Left ventricle myocardium superior (tissue), 1 donor: ENCODE data around the gene PRRT1B. TPM values are rescaled to one million over a fixed set of nuclear protein-coding genes. Genes with fewer than 3 reads are reported as not detected.

ENCODE experiments used
- ATAC-seq: fragments of 200-7000 bp; cut with Tn5 transposase; one replicate; pipeline ENCODE4 v1.9.1; 2020; ENCODE audit warnings: mild to moderate bottlenecking, moderate library complexity
- DNase-seq: peaks from one replicate; pipeline ENCODE4 v3.0.0-alpha.2; 2020
- intact Hi-C: fragments of 100-400 bp; cut with micrococcal nuclease; formaldehyde crosslinking; loops from one replicate; pipeline ENCODE4 v1.11.0; 2022
- total RNA-seq: library from RNA; stranded (reverse); fragmentation: NEBNext Ultra II Directional; extraction: Animal tissue kit (Norgen Biotek cat#: 25700); gene quantifications from one replicate; pipeline ENCODE4 v1.2.1, GENCODE V29; 2021
- donor health status: DM: no; HTN: yes; CAD: no; lungs with severe emphysema.

PRRT1B gene
- total RNA-seq, 1 donor from 2014 or later, result not detected

DNA sequence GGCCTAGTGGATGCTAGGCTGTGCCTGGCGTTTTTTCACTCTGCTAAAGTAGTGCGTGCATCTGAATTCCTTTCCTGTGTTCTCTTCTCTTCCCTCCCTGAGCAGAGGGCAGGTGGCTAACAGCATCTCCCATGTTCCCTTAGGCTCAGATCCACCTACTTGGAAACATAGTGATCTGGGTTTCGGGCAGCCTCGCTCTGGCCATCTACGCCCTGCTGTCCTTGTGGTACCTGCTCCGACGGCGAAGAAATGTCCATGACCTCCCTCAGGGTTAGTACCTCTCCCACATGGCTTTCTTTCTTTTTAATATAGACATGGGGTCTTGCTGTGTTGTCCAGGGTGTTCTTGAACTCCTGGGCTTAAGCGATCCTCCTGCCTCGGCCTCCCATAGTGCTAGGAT lies 24.1 kb upstream of the PRRT1B start:
- intact Hi-C loops, result no loop called here
- no peak for DNase-seq
- no peak for ATAC-seq

DNA sequence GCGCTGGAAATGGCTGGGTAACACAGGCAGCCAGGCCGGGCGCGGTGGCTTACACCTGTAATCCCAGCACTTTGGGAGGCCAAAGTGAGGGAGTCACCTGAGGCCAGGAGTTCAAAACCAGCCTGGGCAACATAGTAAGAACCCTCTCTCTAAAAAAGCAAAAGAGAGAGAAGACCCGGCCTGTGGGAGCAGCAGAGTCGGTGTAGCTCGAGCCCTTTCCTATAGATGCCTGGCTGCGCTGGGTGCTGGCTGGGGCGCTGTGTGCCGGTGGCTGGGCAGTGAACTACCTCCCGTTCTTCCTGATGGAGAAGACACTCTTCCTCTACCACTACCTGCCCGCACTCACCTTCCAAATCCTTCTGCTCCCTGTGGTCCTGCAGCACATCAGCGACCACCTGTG lies 23.5 kb upstream of the PRRT1B start:
- ATAC-seq, result no peak
- no peak for DNase-seq
- intact Hi-C loops, result no loop called here

DNA sequence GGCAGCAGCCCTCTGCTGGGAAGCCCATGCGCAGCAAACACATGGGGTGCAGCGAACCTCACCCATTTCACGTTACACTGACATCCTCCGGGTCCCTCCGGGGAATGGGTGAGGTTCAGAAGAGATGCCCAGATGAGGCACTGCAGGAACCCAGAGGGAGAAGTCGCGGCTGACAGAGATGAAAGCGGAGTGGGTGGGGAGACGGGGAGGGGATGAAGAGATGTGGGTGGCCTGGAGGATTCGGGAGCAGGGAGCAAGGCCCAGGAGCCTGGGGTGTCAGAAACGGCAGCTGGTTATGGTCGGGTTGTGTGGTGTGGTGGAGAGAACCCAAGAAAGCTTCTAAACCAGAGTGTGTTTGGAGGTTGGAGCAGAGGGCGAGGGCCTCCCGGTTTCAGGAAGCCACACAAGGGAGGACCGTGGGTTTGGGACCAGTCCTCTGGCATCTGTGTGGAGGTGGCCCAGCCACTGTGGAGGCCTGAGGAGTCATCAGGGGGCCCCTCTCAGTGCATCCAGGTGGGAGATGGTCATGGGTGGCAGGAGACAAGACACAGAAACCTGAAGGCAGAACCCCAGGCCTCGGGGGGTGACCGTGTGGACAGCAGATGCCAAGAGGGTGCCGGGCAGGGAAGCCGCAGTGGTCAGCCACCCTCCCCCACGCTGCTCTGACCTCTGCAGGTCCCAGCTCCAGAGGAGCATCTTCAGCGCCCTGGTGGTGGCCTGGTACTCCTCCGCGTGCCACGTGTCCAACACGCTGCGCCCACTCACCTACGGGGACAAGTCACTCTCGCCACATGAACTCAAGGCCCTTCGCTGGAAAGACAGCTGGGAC lies 22.9 kb upstream of the PRRT1B start:
- intact Hi-C loops, result no loop called here
- DNase-seq (no peak), ATAC-seq (no peak)

DNA sequence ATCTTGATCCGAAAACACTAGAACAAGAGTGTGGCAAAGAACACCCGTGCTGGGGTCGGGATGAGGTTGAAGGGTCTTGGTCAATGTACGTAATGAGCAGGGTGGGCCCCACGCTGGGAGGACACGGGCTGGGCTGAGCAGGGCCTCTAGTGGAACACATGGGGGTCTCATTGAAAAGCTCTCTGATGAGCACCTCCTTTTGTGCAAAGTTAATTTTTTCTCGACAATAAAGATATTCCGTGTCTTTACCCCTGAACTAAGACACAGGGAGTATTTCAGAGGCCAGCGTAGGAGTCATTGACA lies 22.3 kb upstream of the PRRT1B start:
- ATAC-seq (no peak), DNase-seq (no peak)
- intact Hi-C loops, result no loop called here

DNA sequence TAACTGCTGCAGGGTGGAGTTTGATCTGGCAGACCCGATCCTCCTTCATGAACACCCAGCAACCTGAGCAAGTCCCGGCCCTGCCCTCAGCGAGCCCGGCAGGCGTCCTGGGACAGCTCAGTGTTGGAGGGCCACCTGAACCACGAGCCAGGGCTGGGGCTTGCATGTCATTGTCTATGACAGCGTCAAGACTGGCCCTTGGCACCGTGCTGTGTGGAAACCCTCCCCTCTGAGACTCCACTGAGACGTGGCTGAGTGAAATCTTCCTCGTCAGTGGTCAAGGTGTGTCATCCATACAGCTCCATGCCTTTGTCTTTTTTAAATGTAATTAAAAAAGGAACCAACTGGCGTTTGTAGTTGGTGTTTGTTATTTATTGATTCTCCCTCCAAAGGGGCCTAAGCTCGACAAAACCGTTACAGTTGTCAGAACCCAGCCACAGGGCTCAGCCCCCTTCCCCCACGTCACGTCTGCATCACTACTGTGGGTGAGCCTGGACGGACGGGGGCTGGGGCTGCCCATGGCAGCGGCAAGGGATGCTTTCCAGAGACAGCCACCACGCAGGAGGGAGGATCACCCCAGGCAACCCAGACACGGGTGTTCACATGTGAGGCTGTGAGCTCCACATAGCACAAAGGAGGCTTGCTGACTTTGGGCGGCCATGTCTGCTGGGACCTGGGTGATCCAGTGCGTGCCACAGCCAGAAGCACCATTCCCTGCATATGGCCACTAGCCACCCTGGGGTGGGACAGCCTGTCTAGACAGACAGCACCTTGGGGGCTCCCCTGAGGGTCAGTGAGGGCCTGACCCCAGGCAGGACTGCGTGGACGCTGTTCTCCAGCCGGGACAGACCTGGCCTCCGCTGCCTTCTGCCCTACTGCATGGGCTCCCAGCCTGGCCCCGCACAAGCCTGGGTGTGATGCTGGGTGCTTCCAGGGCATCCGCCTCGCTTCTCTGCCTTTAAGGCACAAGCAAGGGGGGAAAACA lies 21.6 kb upstream of the PRRT1B start:
- DNase-seq (no peak), ATAC-seq (peak; percentile 5)
- intact Hi-C loops, result no loop called here

DNA sequence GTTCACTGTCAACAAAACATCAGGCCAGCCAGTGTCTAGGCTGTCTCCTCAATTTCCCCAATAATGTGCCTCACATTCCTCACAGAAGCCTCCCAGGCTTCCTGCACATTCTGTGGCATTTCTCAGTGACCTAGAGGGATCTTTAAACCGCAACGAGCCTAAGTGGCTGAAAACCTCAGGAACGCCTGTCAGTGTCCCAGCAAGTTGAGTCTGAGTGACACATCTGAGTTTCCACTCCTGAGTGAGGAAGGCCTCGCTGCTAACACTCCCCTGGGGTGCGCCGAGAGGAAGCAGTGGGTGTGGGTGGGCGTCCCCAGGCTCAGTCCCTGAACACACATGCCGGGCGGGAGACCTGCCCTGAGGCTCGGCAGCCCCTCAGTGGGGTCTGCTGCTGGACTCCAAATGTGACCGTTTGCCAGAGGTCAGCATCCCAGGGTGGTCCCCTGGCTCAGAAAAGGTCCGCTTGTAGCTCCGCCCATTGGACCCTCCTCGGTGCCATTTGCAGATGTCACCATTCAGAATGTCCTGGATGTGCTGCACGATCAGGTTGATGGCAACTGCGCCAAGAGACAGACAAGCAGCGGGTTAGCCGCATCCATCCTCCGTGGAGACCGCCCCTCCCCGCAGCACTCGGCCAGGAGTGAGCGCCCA lies 20.5 kb upstream of the PRRT1B start:
- ATAC-seq (no peak), DNase-seq (no peak)
- intact Hi-C loops, result no loop called here

DNA sequence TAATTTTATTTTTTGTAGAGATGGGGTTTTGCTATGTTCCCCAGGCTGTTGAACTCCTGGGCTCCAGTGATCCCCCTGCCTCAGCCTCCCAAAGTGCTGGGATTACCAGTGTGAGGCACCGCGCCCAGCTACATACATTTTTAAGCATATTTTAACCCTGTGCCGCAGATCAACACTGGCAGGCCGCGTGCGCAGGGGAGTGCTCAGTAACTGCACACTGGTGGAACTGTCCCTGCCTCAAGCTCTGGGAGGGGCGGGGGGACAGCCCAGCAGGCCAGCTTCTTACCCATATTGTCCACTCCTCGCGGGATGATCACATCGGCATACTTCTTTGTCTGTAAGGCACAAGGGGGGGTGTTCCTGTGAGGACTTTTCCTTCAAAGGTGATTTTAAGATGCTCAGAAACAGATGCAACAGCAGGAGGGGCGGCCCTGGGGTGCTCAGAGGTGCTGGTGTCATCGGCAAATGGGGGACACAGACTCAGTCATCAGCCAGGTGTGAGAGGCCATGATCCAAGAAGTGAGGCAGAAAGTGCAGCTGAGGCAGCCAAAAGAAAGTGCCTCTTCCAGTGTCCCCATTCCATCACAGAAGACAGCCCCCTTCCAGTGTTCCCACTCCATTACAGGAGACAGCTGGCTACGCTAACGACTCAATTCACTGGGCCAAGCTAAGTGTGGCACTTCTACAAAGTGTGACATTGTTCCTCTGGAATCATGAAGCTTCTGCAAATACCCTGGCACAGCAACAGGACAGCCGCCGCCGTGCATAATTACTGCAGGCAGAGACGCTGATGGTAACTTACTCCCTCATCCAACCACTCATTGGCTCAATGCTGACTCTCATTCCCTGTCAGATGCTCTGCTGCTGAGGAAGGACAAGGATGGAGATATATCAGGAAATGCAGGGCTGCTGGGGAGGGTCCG lies 19.4 kb upstream of the PRRT1B start:
- no peak for ATAC-seq
- intact Hi-C loops, result no loop called here

DNA sequence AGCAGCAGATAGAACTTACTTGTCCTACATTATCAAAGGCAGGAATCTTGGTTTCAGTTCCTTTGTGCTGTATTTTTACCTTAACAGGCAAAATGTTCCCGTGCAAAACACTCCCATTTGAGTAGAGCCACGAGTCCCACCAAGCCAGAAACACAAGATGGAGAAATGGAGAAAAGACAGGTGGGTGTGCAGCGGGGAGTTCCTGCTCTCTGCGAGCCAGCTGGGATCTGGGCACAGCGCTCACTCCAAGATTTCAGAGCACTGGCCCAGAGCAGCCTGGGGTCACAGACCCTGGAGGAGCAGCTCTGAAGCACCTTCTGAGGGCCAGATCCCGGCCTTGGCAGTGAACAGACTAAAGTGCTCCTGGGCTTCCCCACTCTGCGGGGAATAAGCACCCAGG lies 17.1 kb upstream of the PRRT1B start:
- ATAC-seq, result no peak
- intact Hi-C loops, result no loop called here
- no peak for DNase-seq

More for the DNA sequence above, 19.4 kb upstream of the PRRT1B start:
- no peak for DNase-seq

DNA sequence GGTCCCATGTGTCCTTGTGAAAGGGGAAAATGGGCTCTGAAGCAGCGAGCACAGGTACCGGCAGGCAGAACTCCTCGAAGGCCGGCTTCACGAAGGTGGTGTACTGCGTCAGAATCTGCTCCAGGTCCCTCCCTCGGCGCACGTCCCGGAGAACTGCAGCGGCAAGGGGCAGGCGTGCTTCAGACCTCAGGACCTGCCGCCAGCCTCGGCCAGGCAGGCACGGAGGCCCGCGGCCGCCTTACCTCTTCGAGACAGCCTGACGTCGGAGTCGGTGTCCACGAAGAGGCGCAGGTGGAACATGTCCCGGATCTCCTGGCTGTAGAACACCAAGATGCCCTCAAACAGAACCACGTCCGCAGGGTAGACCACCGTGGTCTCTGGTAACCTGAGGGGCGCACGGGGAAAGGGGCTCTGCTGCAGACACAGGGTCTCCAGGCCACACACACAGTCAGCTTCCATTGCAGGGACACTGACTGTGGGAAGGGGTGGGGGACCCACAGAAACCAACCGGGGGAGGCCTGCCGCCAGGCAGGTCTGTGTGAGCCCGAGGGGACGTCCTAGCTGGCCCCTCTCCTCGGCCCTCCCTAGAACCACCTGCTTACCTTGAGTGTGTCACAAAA lies 16.3 kb upstream of the PRRT1B start:
- intact Hi-C loops, result no loop called here
- DNase-seq, result no peak
- no peak for ATAC-seq

DNA sequence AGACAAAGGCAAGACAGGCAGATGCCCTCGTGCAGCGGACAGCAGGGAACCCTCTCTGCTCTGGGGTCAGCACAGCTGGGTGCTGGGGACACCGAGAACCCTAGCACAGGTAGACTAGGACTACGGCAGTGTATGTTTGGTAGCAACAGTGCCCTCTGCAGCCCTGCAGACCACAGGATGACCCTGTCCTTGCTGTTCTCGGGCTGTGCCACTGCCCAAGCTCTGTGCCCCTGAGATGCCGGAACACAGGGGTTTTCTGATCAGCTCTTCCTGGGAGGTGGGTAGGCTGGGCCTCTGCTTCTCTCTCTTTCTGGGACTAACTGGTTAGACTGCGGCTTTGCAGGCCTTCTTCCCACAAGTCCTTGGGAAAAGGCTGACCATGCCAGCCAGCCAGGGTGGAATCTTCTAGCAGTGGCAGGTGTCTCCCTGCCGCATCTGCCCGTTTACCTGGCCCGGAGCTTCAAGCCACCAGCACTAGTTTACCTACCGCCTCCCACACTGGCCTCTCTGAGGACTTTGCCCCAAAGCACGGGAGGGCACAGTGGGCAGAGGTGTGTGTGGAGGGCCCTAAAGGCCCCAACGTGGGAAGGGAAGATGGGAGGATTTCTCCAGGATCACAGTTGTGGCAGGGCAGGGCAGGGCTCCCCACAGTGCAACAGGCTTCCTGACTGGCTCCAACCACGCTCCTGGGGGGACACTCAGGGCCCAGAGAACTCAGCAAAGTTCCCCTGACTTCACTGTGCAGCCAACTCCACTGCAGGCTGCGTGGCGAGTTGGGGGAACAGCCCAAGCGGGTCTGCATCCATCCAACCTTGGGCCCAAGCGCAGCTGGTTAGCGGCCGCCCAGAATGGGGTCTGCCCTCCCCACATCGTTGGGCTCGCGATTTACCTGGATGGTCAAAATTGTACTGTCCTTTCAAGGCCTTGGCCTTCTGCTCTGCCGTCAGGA lies 15.5 kb upstream of the PRRT1B start:
- intact Hi-C loops, result no loop called here
- DNase-seq (no peak), ATAC-seq (no peak)

DNA sequence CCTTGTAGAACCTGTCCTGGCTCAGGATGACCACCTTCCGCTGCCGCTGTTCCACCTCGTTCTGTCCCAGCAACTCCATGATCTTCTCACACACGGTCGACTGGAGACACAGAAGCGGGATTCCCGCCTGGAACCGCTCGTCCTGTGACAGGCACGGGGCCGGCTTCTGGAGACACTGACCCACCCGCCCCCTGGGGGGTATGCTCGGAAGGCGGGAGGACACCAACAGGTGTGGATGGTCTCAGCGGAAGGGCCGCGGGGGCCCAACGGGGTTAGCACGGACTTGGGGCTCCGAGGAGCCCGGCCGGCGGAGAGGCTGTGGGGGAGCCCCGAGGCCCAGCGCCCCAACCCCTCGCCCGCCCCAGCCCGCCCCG lies 14.8 kb upstream of the PRRT1B start:
- DNase-seq, result peak; percentile 52
- intact Hi-C loops, result no loop called here
- peak; percentile 13 for ATAC-seq

DNA sequence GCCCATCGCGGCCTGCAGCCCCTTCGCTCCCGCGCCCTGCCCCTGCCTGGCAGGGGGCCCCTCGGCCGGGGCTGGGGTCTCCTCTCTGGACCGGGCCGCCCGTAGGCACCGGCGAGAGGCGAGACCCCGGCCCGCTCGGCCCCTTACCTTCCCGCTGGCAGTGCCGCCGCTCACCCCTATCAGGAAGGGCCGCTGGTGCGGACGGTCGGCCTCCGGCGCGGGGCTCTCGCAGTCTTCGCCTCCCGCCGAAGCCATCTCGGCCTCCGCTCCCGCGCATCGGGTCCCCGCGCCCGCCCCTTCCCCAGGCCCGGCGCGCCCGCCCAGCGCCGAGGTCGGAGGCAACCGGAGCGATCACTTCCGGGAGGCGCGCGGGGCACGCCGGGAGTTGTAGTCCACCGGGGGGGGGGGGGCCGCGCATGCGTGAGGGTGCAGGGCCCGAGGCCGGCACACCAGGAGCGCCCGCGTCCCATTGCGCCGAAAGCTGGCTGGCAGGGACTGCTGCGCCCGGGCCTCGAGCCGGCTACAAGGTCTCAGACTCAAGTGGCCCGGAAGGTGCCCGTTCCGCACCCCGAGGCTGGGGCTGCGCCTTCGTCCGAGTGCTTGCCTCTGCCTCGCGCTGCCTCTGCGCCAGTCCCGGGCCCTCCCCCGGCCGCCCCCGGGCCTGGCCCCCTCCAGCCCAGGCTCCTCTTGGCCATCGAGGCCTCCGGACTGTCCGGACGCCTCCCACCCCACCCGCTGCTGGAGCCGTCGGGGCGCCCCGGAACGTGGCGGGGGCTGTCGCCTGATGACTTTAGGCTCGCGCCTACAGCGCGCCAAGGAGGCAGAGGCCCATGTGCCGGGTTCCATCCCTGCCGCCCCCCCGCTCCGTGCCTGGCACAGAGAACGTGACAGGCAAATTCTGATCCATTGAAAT lies 14.1 kb upstream of the PRRT1B start, which contains the start of gene UCK1:
Gene UCK1, minus strand, starts transcription at position 344 of the 913 bp plus-strand sequence. Its CDS starts 89 bp downstream, at position 255.
- peak; percentile 89 for DNase-seq
- intact Hi-C loops, result no loop called here
- ATAC-seq, result peak; percentile 98

DNA sequence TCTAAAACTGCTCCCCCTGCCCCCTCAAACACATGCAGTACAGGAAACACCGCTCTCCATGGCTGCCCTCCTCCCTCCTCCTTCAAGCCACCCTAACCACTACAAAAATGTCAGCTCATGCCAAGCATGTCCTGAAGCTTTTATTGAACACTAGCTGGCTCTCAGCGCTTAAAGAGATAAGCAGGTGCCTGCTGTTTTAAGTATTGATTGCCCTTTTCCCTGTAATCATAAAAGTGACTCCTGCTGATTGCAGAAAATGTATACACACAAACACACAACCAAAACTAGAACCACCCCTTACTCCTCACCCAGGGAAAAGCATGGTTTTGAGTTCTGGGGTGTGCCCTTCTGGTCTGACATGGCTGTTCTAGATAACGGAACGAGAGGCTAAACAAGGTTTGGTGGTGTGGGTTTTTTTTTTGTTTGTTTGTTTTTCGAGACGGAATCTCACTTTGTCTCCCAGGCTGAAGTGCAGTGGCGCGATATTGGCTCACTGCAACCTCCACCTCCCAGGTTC lies 10.5 kb upstream of the PRRT1B start:
- intact Hi-C loops, result no loop called here
- no peak for ATAC-seq
- no peak for DNase-seq

DNA sequence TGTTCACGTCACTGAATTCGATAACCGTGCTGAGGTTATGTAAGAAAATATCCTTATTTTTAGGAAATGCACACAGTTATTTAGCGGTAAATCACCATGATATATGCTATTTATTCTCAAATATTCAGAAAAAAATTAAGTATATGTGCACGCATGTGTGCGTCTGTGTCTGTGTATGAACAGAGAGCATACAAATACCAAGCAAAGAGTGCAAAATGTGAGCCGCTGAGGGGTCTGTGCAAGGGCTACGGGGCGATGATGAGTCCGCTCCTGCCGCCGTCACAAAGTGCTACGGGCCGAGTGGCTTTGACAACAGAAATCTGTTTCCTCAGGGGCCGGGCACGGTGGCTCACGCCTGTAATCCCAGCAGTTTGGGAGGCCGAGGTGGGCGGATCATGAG lies 7.4 kb upstream of the PRRT1B start:
- intact Hi-C loops, result no loop called here
- ATAC-seq, result no peak

DNA sequence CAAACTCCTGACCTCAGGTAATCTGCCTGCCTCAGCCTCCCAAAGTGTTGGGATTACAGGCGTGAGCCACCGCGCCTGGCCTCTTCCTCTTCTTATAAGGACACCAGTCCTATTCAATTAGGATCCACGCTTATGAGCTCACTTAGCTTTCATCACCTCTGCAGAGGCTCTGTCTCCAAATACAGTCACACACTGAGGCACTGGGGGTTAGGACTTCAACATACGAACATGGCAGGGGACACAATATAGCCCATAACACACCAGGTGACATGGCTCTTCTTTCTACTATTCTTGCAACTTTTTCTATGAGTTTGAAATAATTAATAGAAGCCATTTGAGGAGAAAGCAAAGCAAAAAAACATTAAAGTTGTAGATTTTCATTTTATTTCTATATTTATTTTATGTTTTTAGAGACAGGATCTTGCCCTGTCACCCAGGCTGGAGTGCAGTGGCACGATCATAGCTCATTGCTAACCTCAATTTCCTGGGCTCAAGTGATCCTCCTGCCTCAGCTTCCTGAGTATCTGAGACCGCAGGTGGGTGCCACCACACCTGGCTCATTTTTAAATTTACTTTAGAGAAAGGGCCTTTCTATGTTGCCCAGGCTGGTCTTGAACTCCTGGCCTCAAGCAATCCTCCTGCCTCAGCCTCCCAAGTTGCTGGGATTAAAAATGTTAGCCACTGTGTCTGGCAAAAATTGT lies 6.0 kb upstream of the PRRT1B start:
- intact Hi-C loops, result no loop called here
- ATAC-seq, result no peak
- no peak for DNase-seq

More for the DNA sequence above, 7.4 kb upstream of the PRRT1B start:
- DNase-seq, result no peak
